22Rv1 (cell line): ENCODE data around the gene NCKAP5.

Experiments used
- CTCF ChIP-seq: fragments of 450-650 bp; IDR thresholded peaks from 2 replicates; pipeline ENCODE4 v1.5.1; 2017; ENCODE audit warnings: mild to moderate bottlenecking
- ZFX ChIP-seq: fragments of 450-650 bp; IDR thresholded peaks from 2 replicates; pipeline ENCODE4 v1.6.1; 2017; ENCODE audit warnings: antibody characterized with exemption, borderline replicate concordance

- no peak for TF ChIP-seq CTCF
- no peak for TF ChIP-seq ZFX
These were observed 320.6 kb downstream of the NCKAP5 start for GRCh38 chr2:133247631-133248030.
